Ascending aorta (tissue), 2 donors: ENCODE data around the gene TMEM204. TPM values are rescaled to one million over a fixed set of nuclear protein-coding genes. Genes with fewer than 3 reads are reported as not detected.

ENCODE experiments used
- DNase-seq, 2 donors: peaks; one replicate each; pipeline ENCODE4 v3.0.0-alpha.2; 2019; ENCODE audit warnings: low spot score in 2 of 2
- H3K27ac ChIP-seq, 2 donors: fragments of 200-600 bp; sonication (generic); one replicate each; pipeline ENCODE4 v1.5.1; 2016 to 2017; ENCODE audit warnings: mild to moderate bottlenecking in 1 of 2
- H3K27me3 ChIP-seq: fragments of 200-600 bp; sonication (generic); one replicate; pipeline ENCODE4 v1.5.1; 2017
- H3K36me3 ChIP-seq, 2 donors: fragments of 200-600 bp; sonication (generic); one replicate each; pipeline ENCODE4 v1.5.1; 2016
- H3K4me1 ChIP-seq, 2 donors: fragments of 200-600 bp; sonication (generic); one replicate each; pipeline ENCODE4 v1.5.1; 2016 to 2017; ENCODE audit warnings: mild to moderate bottlenecking in 1 of 2
- H3K4me3 ChIP-seq, 2 donors: fragments of 200-600 bp; sonication (generic); one replicate each; pipeline ENCODE4 v1.5.1; 2016 to 2017; ENCODE audit warnings: mild to moderate bottlenecking in 1 of 2
- H3K9me3 ChIP-seq, 2 donors: fragments of 200-600 bp; sonication (generic); one replicate each; pipeline ENCODE4 v1.5.1; 2016
- intact Hi-C: fragments of 100-400 bp; cut with DNase I; formaldehyde crosslinking; loops from one replicate; pipeline ENCODE4 v1.15.1; 2023
- total RNA-seq: library from RNA; depleted of rRNA; stranded (reverse); fragments of >200 nt; gene quantifications from one replicate; pipeline ENCODE4 v1.1.0, GENCODE V29; 2016
- TF ChIP-seq, protein P1 (sequence below), 3 experiments: fragments of 200-600 bp in 2 of 3; fragments of 450-650 bp in 1 of 3; sonication (generic) in 2 of 3; IDR thresholded peaks; one replicate each; pipeline ENCODE4 v1.5.1; 2016 to 2019; ENCODE audit warnings: antibody characterized with exemption in 3 of 3, mild to moderate bottlenecking in 1 of 3, moderate library complexity in 1 of 3

TMEM204 gene
- total RNA-seq, 1 donor from 2014 or later, result 145 TPM

DNA sequence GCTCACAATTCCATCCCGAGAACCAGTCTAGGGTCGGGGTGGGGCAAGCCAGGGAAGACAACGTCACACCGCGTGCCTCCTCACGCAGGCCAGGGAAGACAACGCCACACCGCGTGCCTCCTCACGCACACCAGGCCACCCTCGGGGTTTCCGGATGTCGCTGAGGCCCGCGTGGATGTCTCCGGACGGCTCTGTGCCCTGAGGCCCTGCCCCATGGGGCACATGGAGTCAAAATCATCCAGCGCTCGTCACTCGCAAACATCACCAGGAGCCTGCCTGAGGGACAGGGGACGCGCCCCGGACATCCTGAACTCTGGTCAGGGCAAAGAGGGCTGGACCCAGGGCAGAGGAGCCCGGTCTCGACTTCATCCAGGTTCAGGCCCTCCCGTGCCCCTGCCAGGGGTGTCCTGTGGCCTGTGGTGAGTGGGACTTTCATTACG is 3.7 kb downstream of the TMEM204 start:
- H3K27me3 ChIP-seq, result no peaks in the 10 kb centered on the region
- no peak for DNase-seq
- no peaks in the 10 kb centered on the region for H3K9me3 ChIP-seq
- H3K27ac ChIP-seq, result peak overlapping the region; percentile 13 to 98
- TF ChIP-seq, protein P1, sequence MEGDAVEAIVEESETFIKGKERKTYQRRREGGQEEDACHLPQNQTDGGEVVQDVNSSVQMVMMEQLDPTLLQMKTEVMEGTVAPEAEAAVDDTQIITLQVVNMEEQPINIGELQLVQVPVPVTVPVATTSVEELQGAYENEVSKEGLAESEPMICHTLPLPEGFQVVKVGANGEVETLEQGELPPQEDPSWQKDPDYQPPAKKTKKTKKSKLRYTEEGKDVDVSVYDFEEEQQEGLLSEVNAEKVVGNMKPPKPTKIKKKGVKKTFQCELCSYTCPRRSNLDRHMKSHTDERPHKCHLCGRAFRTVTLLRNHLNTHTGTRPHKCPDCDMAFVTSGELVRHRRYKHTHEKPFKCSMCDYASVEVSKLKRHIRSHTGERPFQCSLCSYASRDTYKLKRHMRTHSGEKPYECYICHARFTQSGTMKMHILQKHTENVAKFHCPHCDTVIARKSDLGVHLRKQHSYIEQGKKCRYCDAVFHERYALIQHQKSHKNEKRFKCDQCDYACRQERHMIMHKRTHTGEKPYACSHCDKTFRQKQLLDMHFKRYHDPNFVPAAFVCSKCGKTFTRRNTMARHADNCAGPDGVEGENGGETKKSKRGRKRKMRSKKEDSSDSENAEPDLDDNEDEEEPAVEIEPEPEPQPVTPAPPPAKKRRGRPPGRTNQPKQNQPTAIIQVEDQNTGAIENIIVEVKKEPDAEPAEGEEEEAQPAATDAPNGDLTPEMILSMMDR (IDR thresholded peaks at IDR 0.05), result no peak
- H3K36me3 ChIP-seq, result peaks cover 62 to 65% of the 10 kb centered on the region in 2 donors
- H3K4me1 ChIP-seq, result peaks cover 16 to 39% of the 10 kb centered on the region in 2 donors
- H3K4me3 ChIP-seq, result peak overlapping the region in 1 of 2 donors; percentile 68
- intact Hi-C loops, result no loop called here

DNA sequence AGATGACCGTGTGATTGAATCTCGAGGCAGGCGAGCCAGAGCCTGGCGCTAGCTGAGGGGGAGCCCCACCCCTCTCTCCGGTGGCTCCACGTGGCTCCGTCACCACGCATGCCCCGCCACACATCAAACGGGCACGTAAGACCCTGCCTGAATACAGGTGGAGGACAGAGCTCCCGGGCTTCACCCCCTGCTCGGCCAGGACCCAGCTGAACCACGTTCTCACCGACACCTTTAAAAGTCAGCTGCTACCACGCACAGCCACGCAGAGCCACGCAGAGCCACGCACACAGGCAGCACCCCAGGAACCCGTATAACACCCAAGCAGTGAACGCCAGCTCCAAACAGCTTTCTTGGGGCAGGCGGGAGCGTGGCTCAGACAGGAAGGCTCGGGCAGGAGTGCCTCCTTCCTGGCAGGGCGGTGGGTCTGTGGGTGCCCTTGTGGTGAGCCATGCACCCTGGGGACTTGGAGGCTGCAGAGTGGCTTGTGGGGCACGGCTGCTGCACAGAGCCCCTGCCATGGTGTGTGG is 4.4 kb downstream of the TMEM204 start:
- intact Hi-C loops, result no loop called here
- H3K4me1 ChIP-seq, result peaks cover 9 to 33% of the 10 kb centered on the region in 2 donors
- peaks cover 68 to 71% of the 10 kb centered on the region in 2 donors for H3K36me3 ChIP-seq

DNA sequence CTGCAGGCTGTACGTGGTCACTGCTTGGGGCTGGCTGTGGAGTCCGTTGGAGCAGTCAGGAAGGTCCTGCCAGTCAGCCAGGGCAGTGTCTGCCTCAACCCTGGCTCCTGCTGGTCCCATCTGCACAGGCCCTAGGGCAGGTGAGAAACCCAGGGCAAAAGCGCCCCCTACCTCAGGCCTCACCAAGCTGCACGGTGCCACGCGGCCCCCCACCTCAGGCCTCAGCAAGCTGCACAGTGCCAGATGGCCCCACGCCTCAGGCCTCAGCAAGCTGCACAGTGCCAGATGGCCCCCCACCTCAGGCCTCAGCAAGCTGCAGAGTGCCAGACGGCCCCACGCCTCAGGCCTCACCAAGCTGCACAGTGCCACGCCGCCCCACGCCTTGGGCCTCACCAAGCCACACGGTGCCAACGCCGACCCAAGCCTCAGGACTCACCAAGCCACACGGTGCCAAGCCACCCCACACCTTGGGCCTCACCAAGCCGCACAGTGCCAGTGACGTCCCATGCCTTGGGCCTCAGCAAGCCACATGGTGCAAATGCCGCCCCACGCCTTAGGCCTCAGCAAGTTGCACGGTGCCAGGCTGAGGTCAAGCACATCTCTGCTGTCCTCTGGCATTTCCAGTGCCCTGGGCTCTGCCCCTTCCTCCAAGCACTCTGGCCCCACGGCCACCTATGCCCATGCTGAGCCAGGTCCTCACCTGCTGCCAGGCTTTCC is 5.5 kb downstream of the TMEM204 start:
- intact Hi-C loops, result no loop called here
- H3K9me3 ChIP-seq, result no peaks in the 10 kb centered on the region
- peaks cover 8 to 38% of the 10 kb centered on the region in 2 donors for H3K4me1 ChIP-seq
- no peak overlapping the region for H3K4me3 ChIP-seq
- peaks cover 70 to 75% of the 10 kb centered on the region in 2 donors for H3K36me3 ChIP-seq
- DNase-seq, result no peak
- H3K27me3 ChIP-seq, result no peaks in the 10 kb centered on the region
- TF ChIP-seq, protein P1 (IDR thresholded peaks at IDR 0.05), result no peak
- H3K27ac ChIP-seq, result no peak overlapping the region

More for the DNA sequence above, 4.4 kb downstream of the TMEM204 start:
- H3K4me3 ChIP-seq, result peak overlapping the region in 1 of 2 donors; percentile 68
- TF ChIP-seq, protein P1 (IDR thresholded peaks at IDR 0.05), result no peak
- H3K27me3 ChIP-seq, result no peaks in the 10 kb centered on the region
- H3K9me3 ChIP-seq, result no peaks in the 10 kb centered on the region
- no peak overlapping the region for H3K27ac ChIP-seq
- DNase-seq, result no peak

DNA sequence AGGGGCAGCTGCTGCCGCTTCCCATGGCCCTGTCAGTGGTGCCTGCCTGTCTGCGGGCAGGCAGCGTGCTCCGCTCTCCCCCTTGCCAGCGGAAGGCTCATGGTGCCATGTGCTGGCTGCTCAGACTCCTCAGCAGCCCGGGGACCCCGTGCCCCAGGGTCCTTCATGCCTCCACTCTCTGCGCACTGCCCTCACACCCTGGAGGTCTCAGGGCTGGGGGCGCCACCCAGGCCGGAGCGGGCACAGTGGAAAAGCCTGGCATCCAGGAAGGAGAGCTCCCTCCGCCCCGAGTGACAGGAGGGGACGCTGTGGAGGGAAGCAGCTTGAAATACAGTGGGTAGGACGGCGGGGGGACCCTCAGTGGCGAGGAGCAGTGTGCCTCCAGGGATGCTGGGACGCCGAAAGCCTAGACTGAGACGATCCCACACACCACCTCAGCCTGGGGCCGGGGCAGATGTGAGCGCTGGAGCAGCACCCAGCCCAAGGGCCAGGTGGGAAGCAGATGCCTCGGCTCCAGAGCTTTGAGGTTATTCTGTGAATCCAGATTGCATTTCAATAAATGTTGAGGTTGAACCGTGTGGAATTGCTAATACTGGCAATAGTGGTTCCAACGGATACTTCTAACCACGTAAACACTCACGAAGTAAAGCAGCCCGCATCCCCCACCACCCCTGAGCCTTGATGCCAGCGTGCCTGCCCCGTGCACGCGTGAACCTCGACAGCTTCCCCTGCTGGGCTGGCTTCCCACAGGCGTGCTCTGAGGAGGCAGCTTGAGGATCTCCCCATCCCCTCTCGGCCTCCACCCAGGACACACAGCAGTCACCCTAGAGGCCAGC is 6.5 kb downstream of the TMEM204 start:
- Histone ChIP-seq H3K27ac (no peak overlapping the region), H3K4me3 (no peak overlapping the region), H3K4me1 (peaks cover 9 to 42% of the 10 kb centered on the region in 2 donors), H3K9me3 (no peaks in the 10 kb centered on the region), H3K36me3 (peaks cover 70 to 75% of the 10 kb centered on the region in 2 donors), H3K27me3 (no peaks in the 10 kb centered on the region)
- intact Hi-C loops, result no loop called here
- DNase-seq, result no peak
- TF ChIP-seq, protein P1 (IDR thresholded peaks at IDR 0.05), result no peak

DNA sequence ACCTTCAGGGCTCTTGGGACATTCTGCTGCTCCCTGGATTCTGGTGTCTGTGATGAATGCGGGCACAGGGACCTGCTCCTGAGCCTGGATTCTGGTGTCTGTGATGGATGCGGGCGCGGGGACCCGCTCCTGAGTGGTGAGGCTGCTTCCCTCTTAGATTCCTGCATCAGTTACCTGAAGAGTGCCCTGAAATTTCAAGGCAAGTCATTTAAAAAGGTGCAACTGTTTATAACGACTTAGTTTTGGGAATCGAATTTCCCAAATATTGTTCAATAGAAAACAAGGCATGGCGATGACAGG is 7.0 kb downstream of the TMEM204 start:
- H3K36me3 ChIP-seq, result peaks cover 67 to 75% of the 10 kb centered on the region in 2 donors
- TF ChIP-seq, protein P1 (IDR thresholded peaks at IDR 0.05), result no peak
- H3K27me3 ChIP-seq, result no peaks in the 10 kb centered on the region
- H3K4me3 ChIP-seq, result no peak overlapping the region
- no peaks in the 10 kb centered on the region for H3K9me3 ChIP-seq
- intact Hi-C loops, result no loop called here
- peaks cover 8 to 44% of the 10 kb centered on the region in 2 donors for H3K4me1 ChIP-seq
- H3K27ac ChIP-seq, result no peak overlapping the region
- no peak for DNase-seq
